HG03442 (cell line): ENCODE measurements around the gene MLH1.
"Not testable (repeated sequence)": the region's sequence is repeated elsewhere in the genome, so short reads cannot be mapped to it uniquely, and the experiment has no call there.

ENCODE experiments used
- ATAC-seq: cut with Tn5 transposase; IDR thresholded peaks from one replicate; pipeline ENCODE4 v1.9.1; 2021; ENCODE audit warnings: mild to moderate bottlenecking, moderate library complexity; ENCODE audit not compliant: unreplicated experiment

MLH1 gene

GRCh38 chr3:36993326-36994283 lies at the start of gene MLH1:
Gene MLH1, plus strand, starts transcription at chr3:36993518. Its CDS starts 30 bp downstream, at chr3:36993548.
- ATAC-seq = peak; percentile 88

DNA sequence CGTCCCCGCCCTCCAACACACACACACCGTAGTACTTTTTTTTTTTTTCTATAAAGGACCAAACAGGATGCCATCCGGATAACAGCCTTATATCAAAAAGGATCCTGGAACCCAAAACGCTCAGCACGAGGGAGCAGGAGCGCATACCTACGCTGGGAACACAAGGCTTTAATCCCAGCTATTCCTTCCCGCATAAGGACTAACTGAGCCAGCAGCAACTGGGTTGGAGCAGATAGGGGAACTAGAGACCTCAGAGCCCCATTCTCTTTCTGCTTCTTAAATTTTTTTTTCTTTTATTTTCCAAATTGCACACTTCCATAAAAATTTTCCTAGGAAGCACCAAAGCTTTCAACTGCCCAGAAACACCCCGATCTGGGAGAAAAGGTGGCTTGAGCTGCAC lies 49.7 kb upstream of the MLH1 start:
- no peak for ATAC-seq

DNA sequence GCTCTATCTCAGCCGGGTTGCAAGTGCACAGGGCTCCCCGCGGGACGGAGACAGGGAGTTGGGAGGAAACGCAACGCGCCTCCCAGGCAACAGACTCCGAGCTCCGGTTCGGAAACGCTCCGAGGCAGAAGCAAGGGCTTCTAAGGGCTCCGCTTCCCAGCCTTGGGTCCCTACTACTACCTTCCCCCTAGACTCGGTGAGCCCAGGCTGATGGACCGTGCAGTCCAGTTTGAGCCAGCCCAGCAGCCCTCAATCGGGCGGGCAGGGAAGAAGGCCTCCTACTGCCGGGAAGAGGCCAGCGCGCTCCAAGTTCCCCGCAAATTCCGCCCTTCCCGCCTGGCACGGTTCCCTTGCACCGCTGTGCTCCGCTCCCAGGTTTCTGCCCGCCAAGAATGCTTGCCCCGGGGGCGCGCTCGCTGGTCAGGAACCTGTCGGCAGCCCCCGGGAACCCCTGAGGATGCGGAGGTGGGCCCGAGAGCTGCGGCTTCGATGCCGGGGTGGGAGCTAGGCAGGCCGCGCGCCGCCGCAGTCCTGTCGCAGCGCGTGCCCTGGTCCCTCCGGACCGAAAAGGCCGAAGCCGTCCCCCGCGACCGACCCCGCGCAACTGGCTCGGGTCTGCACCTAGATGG lies 49.2 kb upstream of the MLH1 start:
- ATAC-seq = peak; percentile 49

DNA sequence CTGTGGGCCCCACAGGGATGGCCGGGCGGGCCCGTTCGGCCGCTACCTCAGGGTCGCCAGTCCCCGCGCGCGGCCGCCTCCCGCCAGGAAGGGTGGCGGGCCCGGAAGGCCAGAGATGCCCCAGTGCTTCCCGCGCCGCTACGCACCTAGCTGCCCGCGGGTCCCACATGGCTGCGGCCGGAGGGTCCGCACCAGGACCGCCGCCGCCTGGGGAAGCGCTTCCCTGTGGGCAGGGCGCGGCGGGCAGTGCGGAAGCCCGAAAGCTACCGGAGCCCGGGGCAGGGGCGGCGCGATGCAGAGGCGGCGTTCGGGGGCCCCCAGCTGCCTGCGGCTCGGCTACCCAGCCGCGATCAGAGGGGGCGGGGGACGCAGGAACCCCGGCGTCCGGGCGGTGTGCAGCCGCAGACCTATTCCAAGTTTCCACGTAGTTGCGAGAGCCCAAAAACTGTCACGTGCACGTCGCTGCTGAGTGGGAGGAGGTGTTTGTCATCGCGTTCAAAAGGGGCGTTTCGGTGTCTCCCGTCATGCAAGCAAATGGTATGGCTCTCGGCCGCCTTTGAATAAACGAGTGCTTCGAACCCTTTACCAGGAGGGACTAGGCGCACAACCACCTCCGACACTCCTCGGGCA lies 48.6 kb upstream of the MLH1 start, which contains the start of gene TRANK1:
Gene TRANK1, minus strand, starts transcription at position 414 of the 630 bp plus-strand sequence. Its CDS starts 245 bp downstream, at position 169.
- ATAC-seq = peak; percentile 60

- ATAC-seq = no peak
These were observed 47.9 kb upstream of the MLH1 start for GRCh38 chr3:36945333-36945980.

- ATAC-seq = not testable (repeated sequence)
These were observed 45.5 kb upstream of the MLH1 start for GRCh38 chr3:36947814-36948213.

DNA sequence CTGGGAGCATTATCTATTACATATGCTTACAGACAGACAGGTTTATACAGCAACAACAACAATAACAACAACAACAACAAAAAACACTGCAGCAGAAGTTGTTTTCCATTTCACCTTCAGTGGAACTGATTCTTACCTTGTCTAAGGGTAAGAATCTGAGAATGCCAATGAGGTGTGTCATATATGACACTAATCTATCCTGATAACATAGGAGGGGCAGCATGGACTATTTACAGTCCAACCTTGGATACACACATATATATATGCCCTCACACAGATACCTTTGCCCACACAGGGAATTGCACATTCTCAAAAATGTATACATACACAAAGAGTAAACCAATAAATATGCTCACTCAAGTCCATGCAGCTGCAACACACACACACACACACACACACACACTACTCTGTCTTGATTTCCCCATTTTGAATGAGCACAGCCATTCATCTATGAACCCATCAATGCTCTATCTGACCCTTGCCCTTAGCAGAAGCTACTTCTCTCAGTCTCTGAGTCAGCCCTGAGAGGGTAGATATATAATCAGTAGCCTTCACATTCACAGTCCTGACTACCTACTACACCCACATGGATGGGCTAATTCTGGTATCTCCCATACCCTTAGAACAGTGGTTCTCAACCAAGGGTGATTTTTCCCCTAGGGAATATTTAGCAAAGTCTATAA lies 38.7 kb upstream of the MLH1 start:
- ATAC-seq = no peak

- ATAC-seq = no peak
These were observed 37.2 kb upstream of the MLH1 start for GRCh38 chr3:36956155-36956554.

GRCh38 chr3:36957063-36957462 lies 36.3 kb upstream of the MLH1 start:
- no peak for ATAC-seq

DNA sequence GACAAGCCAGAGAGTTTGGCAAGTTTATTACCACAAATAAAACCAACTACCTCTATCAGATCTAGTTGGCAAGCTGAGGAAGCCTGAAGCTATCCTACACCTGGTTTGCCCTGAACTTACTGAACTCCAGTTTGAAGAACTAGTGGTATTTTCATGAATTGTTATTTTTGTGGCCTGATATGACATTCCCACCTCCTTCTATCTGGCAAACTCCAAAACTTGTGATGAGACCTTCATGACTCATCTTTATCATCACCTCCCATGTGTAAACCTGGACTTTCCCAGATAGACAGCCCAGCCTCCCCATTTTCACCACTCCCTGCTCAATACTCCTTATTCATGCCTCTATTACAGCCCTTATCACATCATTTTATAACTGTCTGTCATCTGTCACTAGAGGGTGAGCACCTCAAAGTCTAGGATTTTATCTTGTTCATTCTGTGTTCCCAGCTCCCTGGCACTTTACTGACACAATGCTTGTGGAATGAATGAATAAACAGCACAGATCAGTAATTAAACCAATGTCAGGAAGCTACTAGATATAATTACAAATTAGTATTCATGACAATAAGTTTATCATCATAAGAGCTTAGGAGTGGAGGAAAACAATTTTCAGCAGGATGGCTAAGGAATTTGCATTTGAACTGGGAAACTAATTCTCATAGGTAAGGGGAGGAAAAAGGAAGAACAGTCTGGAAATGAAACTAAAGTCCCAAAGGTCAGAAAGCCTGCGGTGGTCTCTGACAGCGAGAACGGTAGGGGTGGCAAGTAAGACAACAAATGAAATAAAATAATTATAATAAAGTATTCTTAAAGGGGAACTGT lies 35.2 kb upstream of the MLH1 start:
- ATAC-seq = no peak

- no peak for ATAC-seq
These were observed 33.5 kb upstream of the MLH1 start for GRCh38 chr3:36959821-36960220.

DNA sequence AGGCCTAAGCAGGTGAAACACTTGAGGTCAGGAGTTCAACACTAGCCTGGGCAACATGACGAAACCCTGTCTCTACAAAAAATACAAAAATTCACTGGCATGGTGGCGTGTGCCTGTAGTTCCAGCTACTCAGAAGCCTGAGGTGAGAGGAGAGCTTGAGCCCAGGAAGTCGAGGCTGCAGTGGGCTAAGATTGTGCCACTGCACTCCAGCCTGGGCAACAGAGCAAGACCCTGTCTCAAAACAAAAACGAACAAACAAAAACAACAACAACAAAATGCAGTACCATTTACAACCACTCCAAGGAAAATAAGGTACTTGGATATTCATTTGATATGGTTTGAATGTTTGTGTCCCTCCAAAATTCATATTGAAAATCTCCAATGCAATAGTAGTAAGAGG lies 32.8 kb upstream of the MLH1 start:
- ATAC-seq = no peak

DNA sequence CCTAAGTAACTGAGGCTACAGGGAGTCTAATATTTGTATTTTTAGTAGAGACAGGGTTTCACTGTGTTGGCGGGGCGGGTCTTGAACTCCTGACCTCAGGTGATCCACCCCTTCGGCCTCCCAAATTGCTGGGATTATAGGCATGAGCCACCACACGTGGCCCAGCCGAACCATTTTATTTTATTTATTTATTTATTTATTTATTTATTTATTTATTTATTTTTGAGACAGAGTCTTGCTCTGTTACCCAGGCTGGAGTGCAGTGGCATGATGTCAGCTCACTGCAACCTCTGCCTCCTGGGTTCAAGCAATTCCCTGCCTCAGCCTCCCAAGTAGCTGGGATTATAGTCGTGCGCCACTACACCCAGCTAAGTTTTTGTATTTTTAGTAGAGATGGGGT lies 30.3 kb upstream of the MLH1 start:
- ATAC-seq = not testable (repeated sequence)

DNA sequence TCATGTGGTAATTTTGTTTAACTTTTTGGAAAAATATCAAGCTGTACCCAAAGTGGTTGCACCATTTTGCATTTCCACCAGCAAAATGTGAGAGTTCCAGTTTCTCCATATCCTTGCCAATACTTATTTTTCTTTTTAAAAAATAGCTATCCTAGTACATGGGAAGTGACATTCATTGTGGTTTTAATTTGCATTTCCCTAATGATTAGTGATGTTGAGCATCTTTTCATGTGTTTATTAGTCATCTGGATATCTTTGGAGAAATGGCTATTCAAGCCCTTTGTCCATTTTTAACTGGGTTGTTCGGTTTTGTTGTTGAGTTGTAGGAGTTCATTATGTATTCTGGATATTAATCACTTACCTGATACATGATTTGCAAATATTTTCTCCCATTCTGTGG lies 29.0 kb upstream of the MLH1 start:
- ATAC-seq = no peak

GRCh38 chr3:36964817-36965216 lies 28.5 kb upstream of the MLH1 start:
- ATAC-seq = no peak

- ATAC-seq = no peak
These were observed 27.9 kb upstream of the MLH1 start for GRCh38 chr3:36965440-36965839.

DNA sequence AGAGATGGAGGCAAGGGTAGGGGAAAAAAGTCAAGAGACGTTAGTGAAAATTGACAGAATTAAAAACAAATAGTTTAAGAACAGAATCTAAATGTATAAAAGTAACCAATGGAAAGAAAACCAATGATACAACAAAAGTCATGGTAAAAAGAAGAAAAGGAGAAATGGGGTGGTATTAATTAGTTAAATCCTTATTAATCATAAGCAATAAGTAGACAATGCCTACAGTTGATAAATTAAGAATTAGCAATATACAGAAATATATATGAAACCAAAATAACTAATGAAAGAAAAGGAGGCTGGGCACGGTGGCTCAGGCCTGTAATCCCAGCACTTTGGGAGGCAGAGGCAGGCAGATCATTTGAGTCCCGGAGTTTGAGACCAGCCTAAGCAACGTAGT lies 24.2 kb upstream of the MLH1 start:
- no peak for ATAC-seq

- peak; percentile 99 for ATAC-seq
These were observed 23.5 kb upstream of the MLH1 start for GRCh38 chr3:36969540-36970432.

DNA sequence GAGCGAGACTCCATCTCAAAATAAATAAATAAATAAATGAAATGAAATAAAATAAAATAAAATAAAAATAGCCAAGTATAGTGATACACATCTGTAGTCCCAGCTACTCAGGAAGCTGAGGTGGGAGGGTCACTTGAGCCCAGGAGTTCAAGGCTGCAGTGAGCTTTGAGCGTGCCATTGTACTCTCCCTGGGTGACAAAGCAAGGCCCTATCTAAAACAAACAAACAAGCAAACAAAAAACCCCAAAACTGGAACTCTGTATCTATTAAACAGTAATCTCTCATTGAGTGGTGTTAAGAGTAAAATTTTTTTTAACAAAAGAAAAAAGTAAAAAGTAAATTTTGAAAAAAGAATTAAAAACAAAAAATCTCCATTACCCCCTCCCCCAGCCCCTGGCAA lies 21.2 kb upstream of the MLH1 start:
- ATAC-seq = no peak
